NCI-H82 treated with DMSO at 0.1 percent for 48 hours (cell line): ENCODE results near the gene NAV2.

Source experiments
- DNase-seq: peaks from one replicate; lab custom pipeline; 2025; ENCODE audit not compliant: unreplicated experiment; lab: John Stamatoyannopoulos, UW

The NAV2 gene

GRCh38 chr11:19803506-19803998 is 90.9 kb downstream of the NAV2 start:
- no peak for DNase-seq

GRCh38 chr11:19805376-19805775 is 92.7 kb downstream of the NAV2 start:
- DNase-seq, result no peak

DNA sequence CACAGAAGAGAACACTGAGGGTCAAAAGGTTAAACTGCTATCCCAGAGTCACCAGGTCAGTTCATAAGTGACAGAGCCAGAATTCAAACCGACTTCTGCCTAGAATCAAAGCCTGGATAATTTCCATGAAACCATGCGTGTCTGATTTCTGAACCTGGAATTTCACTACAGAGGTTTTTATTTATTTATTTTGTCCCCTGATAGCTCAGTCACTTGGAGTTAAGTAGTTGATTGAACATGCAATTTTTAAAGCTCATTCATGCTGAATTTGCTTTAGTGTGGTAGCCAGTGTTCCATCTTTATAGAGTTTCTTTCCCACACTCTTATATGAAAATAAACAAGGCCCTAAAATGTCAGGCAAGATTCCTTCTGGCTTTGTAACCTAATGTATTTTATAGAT is 93.2 kb downstream of the NAV2 start:
- DNase-seq, result no peak

- no peak for DNase-seq
Measured at GRCh38 chr11:19806251-19806650, 93.6 kb downstream of the NAV2 start.

DNA sequence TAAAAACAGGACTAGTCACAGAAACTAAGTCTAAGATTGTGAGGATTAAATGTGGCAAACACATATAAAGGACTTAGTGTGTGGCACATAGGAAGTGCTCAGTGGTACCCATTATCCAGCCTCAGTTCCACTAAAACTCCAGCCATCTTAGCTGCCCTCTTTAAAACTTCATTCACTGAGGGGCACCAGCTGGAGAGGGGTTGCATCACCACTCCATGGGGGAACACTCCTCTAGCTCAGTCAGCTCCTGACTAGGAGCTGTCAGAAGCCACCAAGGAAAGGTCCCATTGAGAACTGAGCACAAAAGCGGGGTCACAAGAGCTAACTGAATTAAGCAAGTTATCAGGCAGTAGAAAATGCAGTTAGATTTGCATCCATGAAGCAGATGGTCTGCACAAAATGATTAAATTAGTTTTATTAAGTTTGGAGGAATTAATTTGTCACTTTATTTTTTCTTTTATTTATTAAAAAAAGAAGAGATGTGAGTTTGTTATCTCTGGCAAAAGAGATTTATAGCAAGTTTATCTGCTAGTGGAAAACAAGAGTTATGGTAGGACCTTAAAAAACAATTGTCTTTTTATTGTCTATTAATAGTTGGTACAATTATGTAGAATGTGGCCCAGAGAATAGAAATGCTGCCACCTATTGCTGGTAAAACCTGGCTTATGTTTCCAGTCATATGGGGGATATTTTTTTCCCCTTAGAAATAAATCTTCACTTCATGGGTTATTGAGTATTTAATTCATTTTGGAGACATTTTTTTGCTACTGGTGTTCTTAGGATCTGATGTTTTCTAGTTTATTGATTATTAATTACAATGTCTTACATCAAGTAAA is 95.7 kb downstream of the NAV2 start:
- DNase-seq, result no peak

- no peak for DNase-seq
Measured at GRCh38 chr11:19810852-19811251, 98.2 kb downstream of the NAV2 start.

DNA sequence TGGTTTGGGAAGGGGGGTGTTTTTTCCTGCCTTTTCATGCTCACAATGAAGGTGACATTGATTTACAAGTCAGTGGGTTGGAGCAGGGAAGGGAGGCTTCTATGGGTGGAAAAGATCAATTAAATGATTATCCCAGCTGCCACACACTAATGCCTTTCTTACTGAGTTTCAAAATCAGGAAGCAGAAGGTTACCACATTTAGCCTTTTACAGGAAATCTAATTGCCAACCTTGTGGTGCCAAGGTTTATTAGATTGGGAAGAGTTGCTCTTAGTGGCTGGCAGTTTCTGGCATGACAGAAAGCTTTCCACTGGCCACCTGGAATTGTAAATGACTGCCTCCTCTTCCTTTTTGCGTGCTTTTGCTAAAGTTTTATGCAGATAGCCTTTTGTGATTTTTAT is 98.7 kb downstream of the NAV2 start:
- no peak for DNase-seq

- DNase-seq, result no peak
Measured at GRCh38 chr11:19812096-19812495, 99.5 kb downstream of the NAV2 start.

DNA sequence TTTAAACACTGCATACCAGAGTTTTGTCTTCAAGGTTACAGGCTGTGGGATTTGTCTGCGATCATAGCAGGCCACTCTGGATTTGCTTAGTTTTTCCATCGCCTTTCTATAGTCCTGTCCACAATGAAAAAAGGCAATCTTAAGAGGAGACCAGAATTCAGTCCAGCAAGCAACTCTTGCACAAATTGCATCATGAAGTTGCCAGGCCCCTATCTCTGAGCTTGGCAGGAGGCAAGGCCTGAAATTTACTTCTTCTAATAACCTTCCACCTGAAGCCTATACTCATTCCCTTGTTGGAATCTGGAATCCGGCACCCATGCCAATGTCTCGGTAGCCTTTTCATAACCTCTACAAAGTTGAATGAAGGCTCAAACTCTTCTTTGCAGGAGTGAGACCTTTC is 100.1 kb downstream of the NAV2 start:
- DNase-seq, result no peak

GRCh38 chr11:19813158-19813879 is 100.7 kb downstream of the NAV2 start:
- DNase-seq, result no peak

DNA sequence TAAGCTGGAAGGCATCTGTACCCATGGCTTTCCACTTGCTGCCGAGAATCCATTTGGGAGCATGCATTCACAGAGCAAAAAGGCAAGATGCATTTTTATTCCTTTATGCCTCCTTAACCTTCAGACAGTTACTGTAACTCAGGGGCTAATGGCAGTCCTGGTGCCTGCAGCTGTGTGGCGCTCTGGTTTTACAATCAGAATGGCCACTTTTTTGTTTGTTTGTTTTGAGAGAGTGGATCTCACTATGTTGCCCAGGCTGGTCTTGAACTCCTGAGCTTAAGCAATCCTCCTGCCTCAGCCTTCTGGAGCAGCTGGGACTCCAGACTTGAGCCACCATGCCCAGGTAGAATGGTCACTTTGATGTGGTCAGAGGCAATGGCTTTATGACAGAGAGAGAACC is 101.8 kb downstream of the NAV2 start:
- no peak for DNase-seq

DNA sequence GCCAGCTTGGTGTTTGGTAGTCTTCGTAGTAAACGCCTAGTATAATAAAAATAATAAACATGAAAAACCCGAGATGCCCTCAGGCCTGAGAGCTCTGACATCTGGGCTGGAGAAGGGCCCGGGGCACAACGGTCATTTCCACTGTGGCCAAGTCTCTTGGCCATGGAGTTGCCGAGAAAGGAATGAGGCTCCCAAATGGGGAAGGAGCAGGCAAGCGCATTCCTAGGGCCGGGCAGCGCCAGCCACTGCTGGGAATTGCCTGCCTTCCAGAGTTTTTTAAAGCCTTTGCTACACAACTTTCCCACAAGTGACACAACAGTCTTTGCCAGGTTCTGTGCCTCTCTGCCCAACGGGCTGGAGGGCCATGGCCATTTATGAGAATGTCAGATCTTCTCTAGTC is 103.4 kb downstream of the NAV2 start:
- no peak for DNase-seq

DNA sequence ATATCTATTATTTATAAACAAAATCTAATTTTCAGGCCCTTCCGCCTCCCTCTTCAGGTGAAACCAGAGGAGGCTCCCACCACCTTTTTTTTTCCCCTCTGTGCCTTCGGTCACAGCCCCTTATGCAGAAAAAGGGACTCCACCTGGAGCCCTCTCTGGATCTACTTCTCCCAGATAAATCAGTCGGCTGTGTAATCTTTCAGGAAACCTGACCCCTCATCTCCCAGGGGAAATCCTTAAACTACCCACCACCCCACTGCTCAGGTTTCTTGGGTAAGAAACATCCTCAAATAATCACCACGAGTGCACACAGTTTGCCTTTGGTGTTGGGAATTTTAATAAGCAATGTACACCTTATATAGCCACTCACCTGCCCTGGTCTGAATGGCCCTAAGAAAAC is 104.2 kb downstream of the NAV2 start:
- DNase-seq, result no peak

DNA sequence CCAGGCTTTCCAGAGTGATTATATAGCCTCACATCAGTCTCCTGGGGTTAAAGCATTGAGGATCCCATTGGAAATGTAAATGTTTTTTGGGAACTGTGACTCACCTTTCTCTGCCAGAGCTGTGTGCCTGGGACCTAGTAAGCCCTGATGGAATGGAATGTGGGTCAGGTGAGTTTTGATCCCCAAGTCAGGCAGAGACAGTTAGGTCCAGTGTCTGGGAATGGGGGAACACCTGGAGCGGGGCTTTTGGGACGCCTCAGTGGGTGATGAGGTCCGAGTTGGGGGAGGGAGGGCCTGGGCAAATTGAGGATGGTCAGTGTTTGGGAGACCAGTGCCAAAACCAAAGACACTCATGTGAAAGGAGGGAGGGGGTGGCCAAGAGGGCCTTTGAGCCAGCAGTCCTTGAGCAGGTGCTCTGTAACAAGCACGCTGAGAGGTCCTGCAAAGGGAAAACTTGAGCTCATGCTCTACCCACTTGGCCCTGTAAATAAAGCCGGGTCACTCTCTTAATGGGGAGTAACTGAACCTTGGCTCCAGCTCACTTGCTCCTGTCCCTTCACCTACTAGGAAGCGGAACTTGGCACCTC is 104.7 kb downstream of the NAV2 start:
- no peak for DNase-seq

DNA sequence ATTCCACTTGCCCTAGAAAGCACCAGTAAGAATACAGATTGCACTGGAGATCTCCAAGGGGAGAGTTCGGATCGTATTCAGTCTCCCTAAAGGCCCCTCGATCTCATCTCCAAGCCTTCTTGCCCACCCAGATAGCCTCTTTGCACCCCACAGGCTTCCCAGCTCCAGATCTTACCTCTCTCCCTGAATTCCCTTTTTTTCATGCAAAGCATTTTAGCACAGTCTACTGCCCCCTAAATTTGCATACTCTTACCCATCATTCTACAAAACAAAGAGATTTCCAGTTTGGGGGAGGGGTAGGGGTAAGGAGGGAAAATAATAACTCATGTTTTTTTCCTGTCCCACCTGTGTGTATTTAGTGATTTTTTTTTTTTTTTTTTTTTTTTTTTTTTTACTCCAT is 105.2 kb downstream of the NAV2 start:
- no peak for DNase-seq

GRCh38 chr11:19818619-19819018 is 106.0 kb downstream of the NAV2 start:
- no peak for DNase-seq

- no peak for DNase-seq
Measured at GRCh38 chr11:19819148-19819547, 106.5 kb downstream of the NAV2 start.

DNA sequence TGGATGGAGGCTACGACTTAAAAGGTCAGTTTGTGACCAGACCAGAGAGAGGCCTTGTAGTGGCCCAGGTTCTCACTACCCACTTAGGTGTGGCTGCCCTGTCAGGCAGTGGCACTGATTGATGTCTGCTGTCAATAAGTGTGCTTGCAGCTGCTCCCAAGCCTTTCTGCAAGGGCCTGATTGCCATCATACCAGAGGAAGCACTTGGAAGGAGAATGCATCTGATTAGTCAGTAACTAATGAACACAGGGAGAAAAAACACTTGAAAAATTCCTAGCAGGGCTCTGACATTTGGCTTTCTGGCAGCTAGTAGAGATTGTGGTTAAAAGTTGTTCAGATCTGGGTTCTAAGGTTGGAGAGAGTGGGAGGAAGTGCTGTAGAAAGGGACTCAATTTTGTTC is 107.5 kb downstream of the NAV2 start:
- DNase-seq, result no peak

- no peak for DNase-seq
Measured at GRCh38 chr11:19821412-19821875, 108.8 kb downstream of the NAV2 start.

GRCh38 chr11:19821993-19822392 is 109.4 kb downstream of the NAV2 start:
- DNase-seq, result no peak

DNA sequence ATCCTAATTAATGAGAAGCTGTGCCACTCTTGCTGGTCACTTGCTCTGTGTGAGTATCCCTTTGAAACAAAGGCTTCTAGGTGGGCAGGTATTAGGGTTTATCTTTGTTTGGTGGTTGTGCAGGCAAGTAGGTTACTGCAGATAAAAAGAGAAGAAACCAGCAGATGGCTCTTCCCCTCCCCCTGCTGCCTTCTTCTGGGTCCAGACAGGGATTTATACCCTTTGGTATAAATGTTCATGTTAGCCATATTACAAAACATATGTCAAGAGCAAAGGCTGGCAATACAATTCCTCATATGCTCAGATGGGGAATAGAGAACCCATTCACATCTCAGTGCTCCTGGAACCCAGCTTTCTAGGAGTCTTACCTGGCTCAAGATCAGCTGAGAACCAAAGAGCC is 109.9 kb downstream of the NAV2 start:
- DNase-seq, result no peak

GRCh38 chr11:19826606-19827005 is 114.0 kb downstream of the NAV2 start:
- DNase-seq, result no peak
